NCI-H1436 (cell line): ENCODE results near the gene EDEM2.
"Not testable (repeated sequence)": the region's sequence is repeated elsewhere in the genome, so short reads cannot be mapped to it uniquely, and the experiment has no call there.

Experiments used
- DNase-seq: peaks from one replicate; lab custom pipeline; 2025; lab: John Stamatoyannopoulos, UW

The EDEM2 gene

GRCh38 chr20:35168701-35169409, 21.7 kb upstream of the EDEM2 start:
- DNase-seq, result not testable (repeated sequence)

GRCh38 chr20:35167787-35168186, 20.7 kb upstream of the EDEM2 start:
- no peak for DNase-seq

DNA sequence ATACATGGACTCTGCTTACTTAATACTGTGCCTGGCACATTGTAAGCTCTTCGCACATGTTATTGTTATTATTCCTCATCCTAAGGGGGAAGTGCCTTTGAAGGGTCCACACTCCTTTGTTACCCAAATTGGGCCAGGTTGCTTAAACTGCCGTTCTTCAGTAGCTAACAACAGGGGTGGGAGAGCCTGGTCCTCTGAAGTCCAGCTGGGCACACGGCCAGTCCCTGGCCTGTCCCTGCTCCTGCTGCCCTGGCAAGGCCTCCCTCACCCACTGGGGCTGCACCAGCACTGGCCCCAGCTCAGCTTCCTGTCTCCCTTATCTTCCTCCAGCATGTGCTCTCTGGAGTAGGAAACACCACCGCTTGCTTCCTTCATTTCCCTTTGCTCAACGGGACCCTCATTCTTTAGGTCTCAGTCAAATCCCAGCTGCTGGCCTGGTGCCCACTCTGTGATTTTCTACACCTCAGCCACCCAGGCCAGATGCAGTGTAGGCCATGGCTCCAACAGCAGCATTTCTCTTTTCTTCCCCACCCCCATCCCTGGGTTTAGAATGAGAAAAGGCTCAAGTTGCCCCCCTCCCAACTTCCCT, 19.2 kb upstream of the EDEM2 start:
- DNase-seq, result no peak

GRCh38 chr20:35165221-35166185, 18.4 kb upstream of the EDEM2 start:
- no peak for DNase-seq

DNA sequence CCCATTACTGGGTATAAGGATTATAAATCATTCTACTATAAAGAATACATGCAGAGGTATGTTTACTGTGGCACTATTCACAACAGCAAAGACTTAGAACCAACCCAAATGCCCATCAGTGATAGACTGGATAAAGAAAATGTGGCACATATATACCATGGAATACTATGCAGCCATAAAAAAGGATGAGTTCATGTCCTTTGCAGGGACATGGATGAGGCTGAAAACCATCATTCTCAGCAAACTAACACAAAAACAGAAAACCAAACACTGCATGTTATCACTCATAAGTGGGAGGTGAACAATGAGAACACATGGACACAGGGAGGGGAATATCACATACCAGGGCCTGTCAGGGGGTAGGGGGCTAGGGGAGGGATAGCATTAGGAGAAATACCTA, 17.4 kb upstream of the EDEM2 start:
- not testable (repeated sequence) for DNase-seq

- not testable (repeated sequence) for DNase-seq
Measured at GRCh38 chr20:35160341-35160740, 13.2 kb upstream of the EDEM2 start.

- DNase-seq, result no peak
Measured at GRCh38 chr20:35156978-35157377, 9.8 kb upstream of the EDEM2 start.

DNA sequence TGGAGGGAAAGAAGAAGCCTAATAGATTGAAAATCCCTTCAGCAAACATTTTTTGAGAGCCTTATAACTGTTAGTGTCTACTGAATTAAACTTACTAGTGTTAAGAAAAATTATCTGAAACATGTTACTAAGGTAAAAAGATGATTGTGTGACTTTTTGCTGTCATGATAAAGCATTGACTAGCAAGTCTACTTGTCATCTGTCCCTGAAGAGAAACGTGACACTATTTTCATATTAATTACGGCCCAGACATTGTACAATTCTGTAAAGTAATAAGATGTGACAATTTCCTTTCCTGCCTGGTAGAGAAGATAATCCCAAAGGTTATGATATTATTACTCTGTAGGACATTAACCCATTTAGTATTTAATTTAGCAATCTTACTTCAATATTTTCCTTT, 8.8 kb upstream of the EDEM2 start:
- DNase-seq, result no peak

DNA sequence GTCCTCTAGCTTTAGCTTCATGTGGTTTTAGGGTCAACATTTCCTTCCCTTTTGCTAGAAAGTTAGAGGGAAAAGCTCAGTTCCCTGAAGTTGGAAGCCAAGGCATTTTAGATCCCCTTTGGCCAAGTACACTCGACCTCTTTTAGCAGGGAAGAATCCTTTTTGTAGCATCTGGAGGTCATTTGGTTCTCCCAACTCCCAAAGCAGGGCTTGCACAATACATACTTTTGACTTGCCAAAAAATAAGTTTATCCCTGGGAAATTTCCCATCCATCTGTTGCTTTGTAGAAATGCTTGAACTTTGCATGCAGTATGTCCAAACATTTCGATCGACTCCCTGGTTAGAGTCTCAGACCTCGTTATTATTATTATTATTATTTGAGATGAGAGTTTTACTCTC, 4.6 kb upstream of the EDEM2 start:
- no peak for DNase-seq

DNA sequence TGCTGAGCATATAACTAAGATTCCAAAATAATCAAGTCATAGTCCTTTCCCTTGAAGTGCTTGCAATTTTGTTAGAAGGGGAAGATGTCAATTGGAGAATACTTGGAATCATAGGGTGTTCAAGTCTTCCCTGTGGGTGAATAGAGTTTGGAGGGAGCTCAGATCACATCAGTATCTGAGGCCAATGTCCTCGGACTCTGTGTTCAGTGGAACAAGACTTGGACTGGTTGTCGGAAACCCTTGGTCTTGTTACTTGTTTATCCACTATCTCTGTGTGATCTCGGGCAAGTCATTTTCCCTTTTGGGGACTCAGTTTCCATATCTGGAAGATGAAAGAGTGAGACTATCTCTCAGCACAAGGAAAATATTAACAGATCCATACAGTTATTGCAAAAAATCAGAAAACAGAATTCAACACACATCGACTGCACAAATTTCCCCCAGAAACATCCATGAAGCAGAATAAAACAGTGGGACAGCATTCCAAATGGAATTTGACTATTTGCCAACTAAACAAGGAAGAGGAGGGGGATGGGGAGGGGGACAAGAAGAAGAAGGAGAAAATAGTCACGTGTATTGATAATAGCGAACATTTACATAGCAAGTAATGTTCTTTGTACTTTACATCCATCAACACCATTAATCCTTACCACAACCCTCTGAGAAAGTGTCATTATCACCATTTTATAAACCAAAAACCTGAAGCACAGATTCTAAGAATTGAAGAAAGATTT, 3.9 kb upstream of the EDEM2 start:
- DNase-seq, result no peak

GRCh38 chr20:35147575-35148071, 487 bp upstream of the EDEM2 start:
- DNase-seq, result not testable (repeated sequence)

DNA sequence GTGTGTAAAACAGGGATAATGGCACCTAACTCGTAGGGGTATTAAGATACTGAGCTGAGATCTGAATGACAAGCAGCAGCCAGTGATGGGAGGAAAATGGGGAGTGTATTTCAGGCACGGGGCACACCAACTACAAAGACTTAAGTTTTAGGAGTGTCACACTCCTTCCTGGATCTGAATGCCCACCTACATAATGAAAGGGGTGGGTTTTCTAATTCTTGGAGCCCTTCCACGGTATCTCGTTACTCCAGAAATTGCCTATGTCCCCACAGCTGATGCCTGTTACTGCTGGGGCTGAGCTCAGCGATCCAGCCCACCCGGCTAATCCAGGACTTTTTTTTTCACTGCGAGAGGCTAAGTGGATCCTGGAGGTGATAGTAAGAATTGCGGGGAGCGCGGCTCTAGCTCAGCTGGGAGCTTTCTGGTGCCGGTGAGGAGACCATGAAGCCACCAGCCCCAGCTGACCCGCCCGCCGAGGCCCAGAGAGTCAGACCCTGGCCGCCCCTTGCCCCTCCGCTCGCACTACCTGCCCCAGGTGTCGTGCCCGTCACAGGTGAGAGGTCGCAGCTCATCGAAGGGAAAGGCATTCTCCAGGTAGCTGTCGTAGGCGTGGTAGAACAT, 727 bp downstream of the EDEM2 start:
- DNase-seq, result peak; percentile 0

GRCh38 chr20:35145141-35145564, 2.0 kb downstream of the EDEM2 start:
- DNase-seq, result peak; percentile 53

DNA sequence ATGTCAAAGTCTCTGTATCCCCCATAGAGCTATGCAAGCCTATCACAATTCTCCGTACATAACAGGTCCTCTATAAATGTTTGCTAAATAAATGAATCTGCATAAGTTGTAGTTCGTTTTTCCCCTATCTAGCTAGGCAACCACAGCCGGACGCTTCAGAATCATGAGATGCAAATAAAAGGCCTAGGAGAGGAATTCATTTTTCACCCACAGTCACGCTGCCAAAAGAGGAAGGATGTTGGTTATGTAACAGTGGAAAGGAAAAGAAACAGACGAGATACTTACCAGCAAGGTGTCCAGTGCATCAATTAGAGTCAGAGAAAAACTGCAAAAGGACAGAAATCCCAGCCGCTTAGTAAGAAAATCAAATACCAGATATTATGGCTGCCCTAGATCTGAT, 2.4 kb downstream of the EDEM2 start:
- no peak for DNase-seq

GRCh38 chr20:35135867-35136586, 11.1 kb downstream of the EDEM2 start:
- DNase-seq, result no peak

DNA sequence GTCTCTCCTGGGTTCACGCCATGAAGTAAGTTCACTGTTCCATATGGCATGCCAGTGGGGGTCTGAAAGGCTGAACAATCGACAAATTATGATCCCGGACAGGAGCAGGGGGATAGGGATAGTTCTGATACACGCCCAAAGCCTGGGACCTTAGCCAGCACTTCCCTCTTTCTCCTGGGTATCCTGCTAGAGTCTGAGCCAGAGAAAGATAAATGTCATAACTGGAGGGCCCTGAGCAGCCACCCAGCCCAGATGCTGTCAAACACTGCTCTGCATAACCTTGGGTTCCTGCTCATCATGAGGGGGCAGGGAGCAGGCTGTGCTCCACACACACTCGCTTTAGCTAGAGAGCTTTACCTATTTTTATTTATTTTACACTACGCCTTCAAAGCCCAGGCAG, 12.3 kb downstream of the EDEM2 start:
- DNase-seq, result no peak

DNA sequence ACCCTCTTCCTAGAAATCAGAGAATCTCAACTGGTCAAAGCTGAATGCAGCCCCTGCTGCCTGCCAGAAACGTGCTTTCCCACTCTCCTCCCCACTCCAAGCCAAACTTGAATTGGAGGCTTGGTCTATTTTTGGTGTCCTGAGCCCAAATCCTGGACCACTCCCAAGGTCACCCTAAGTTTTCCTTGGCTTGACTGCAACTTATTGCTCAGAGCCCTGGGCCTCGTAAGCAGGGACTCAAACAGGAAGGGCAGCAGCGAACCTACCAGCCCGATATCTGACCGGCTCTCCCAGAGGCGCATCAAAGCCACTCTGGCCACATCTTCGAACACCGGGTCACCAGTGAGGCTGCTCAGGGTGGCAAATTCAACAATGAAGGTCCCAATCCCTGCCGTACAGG, 12.7 kb downstream of the EDEM2 start:
- DNase-seq, result no peak

- DNase-seq, result no peak
Measured at GRCh38 chr20:35133735-35134134, 13.4 kb downstream of the EDEM2 start.

DNA sequence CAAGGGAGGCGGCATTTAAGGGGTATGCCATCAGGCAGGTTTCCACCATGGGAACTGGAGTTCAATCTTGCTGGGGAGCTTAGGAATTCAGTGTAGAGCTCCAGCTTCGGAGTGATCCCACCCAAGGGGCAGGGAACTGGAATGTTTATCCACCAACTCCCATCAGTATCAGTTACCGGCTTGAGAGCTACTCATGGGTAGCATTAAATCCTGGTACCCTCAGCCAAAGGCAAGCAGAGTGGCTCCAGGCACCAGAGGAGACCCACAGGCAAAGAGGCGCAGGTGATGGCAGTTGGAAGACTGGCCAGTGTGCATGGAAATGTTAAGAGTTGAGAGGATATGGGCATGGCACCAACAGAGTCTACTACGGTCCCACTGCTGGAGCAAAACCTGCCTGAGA, 14.1 kb downstream of the EDEM2 start:
- no peak for DNase-seq

DNA sequence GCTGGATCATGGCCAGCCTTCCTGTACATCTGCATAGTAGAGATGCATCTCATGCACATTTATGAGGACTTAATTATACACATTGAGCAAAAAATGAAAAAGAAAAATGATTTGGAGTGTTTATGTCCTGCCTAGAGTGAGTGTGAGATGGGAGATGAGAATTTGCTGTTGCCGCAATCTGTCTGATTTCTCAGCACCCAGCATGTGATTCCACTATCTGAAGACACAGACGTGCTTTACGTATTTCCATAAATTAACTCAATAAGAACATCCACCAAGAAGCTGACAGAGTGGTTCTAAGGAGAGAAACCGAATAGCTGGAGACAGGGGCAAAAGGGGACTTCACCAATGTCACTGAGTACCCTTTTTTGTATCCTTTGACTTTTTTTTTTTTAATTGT, 15.2 kb downstream of the EDEM2 start:
- DNase-seq, result no peak

- DNase-seq, result no peak
Measured at GRCh38 chr20:35129647-35130069, 17.5 kb downstream of the EDEM2 start.
